HepG2 (cell line): ENCODE results near the gene GNAL. TPM values are rescaled to one million over a fixed set of nuclear protein-coding genes. Genes with fewer than 3 reads are reported as not detected.
"Not testable (repeated sequence)": the region's sequence is repeated elsewhere in the genome, so short reads cannot be mapped to it uniquely, and the experiment has no call there.

Experiments
- ATAC-seq: fragments of 200-7000 bp; cut with Tn5 transposase; 3 replicates; pipeline ENCODE4 v1.9.1; 2020; ENCODE audit warnings: mild to moderate bottlenecking, moderate library complexity
- BruUV-seq: library from RNA; stranded (reverse); fragments of 400-500 nt; replicated peaks from 2 replicates; lab custom pipeline; 2021; lab: Mats Ljungman, UMichigan
- CTCF ChIA-PET: fragments of 300-600 bp; formaldehyde crosslinking; extraction: SDS; loops from one replicate; lab custom pipeline; 2021; ENCODE audit warnings: low total read pairs, inconsistent platforms, low intra/inter-chr PET ratio; lab: Yijun Ruan, JAX
- POLR2A ChIA-PET: fragments of 350-600 bp; sonication (Branson Sonifier 250); formaldehyde crosslinking; loops from one replicate; lab custom pipeline; 2020; ENCODE audit warnings: antibody characterized with exemption, inconsistent platforms; lab: Yijun Ruan, JAX
- DNase-seq: peaks from one replicate; pipeline ENCODE4 v3.0.0-alpha.2; 2015; ENCODE audit warnings: low spot score
- FAIRE-seq: peaks from 3 replicates; lab custom pipeline; 2011; peaks lifted over from hg19 to GRCh38; lab: Jason Lieb, UNC
- H2AFZ ChIP-seq: one replicate; pipeline ENCODE4 v1.6.1; 2011; ENCODE audit warnings: low read length, inconsistent platforms
- H3K27ac ChIP-seq: fragments of 300-600 bp; 3 replicates; pipeline ENCODE4 v1.8.0; 2011; ENCODE audit warnings: mixed run types, mild to moderate bottlenecking, mixed read lengths, low read length, inconsistent platforms; ENCODE audit not compliant: insufficient read depth; ENCODE audit errors: extremely low read length
- H3K27me3 ChIP-seq, 2 experiments: fragments of 200-600 bp in 1 of 2; 2 replicates in 1 of 2; 3 replicates in 1 of 2; pipeline versions ENCODE4 v1.6.0 to v1.8.0; 2011; ENCODE audit warnings: low read length in 2 of 2, mild to moderate bottlenecking in 2 of 2, moderate library complexity in 2 of 2, inconsistent platforms in 1 of 2; ENCODE audit not compliant: insufficient read depth in 2 of 2, control insufficient read depth in 1 of 2
- H3K36me3 ChIP-seq, 2 experiments: fragments of 200-600 bp in 1 of 2; replicated peaks in 1 of 2; 2 replicates in 1 of 2; 3 replicates in 1 of 2; pipeline versions ENCODE4 v1.5.1 to v1.8.0; 2011; ENCODE audit warnings: low read length in 2 of 2, inconsistent platforms in 1 of 2; ENCODE audit not compliant: insufficient read depth in 2 of 2, control insufficient read depth in 1 of 2
- H3K4me1 ChIP-seq: 2 replicates; pipeline ENCODE4 v1.5.1; 2012; ENCODE audit warnings: low read length, inconsistent platforms; ENCODE audit not compliant: insufficient read depth
- H3K4me2 ChIP-seq: 2 replicates; pipeline ENCODE4 v1.6.0; 2011; ENCODE audit warnings: low read depth, low read length, inconsistent platforms
- H3K4me3 ChIP-seq, 3 experiments: fragments of 200-600 bp in 1 of 3; sonication (generic), shearing (Covaris generic) in 1 of 3; replicated peaks in 1 of 3; 2 replicates each; pipeline ENCODE4 v1.5.1; 2011 to 2016; ENCODE audit warnings: low read length in 3 of 3, inconsistent platforms in 2 of 3, low read depth in 2 of 3, mild to moderate bottlenecking in 2 of 3, control low read depth in 1 of 3, mixed read lengths in 1 of 3; ENCODE audit not compliant: insufficient read depth in 1 of 3
- H3K79me2 ChIP-seq: one replicate; pipeline ENCODE4 v1.6.1; 2011; ENCODE audit warnings: low read length, inconsistent platforms; ENCODE audit not compliant: insufficient read depth
- H3K9ac ChIP-seq: 2 replicates; pipeline ENCODE4 v1.6.0; 2011; ENCODE audit warnings: mild to moderate bottlenecking, low read depth, low read length, inconsistent platforms; ENCODE audit not compliant: insufficient read depth
- H3K9me3 ChIP-seq: 2 replicates; pipeline ENCODE4 v1.5.1; 2012; ENCODE audit warnings: mild to moderate bottlenecking, low read length
- H4K20me1 ChIP-seq: 2 replicates; pipeline ENCODE4 v1.6.0; 2011; ENCODE audit warnings: inconsistent platforms, mild to moderate bottlenecking, low read length, moderate library complexity; ENCODE audit not compliant: insufficient read depth
- CENPT ChIP-seq: sonication (generic); formaldehyde crosslinking; IDR thresholded peaks from 2 replicates; pipeline ENCODE4 v1.8.0; 2022; ENCODE audit warnings: low read depth, mild to moderate bottlenecking, moderate library complexity, missing genetic modification reagents
- KAT7 ChIP-seq: IDR thresholded peaks from 2 replicates; pipeline ENCODE4 v1.6.1; 2018; ENCODE audit warnings: borderline replicate concordance, missing compliant biosample characterization
- NFKBIZ ChIP-seq: IDR thresholded peaks from 2 replicates; pipeline ENCODE4 v1.6.1; 2018; ENCODE audit warnings: missing genetic modification reagents, missing compliant biosample characterization
- XRCC5 ChIP-seq: fragments of 200-400 bp; formaldehyde crosslinking; optimal IDR thresholded peaks from 2 replicates; pipeline ENCODE3; 2017; ENCODE audit warnings: mild to moderate bottlenecking, low read length
- WGBS: methylation state at CpG from one replicate; pipeline ENCODE4 v1.1.6; 2017; ENCODE audit warnings: low lambda C conversion rate; 5-methylcytosine and 5-hydroxymethylcytosine counted together
- in situ Hi-C: cut with HindIII; loops from 2 replicates; pipeline ENCODE4 v1.10.0; 2017; ENCODE audit warnings: low pct_unique_long_range_greater_than_20kb; ENCODE audit not compliant: extremely low pct_ligation_motif_present
- intact Hi-C: fragments of 100-400 bp; cut with micrococcal nuclease; formaldehyde crosslinking; loops from one replicate; pipeline ENCODE4 v1.10.0; 2022; ENCODE audit not compliant: unreplicated experiment
- polyA plus RNA-seq, 8 experiments: library from polyadenylated mRNA; depleted of rRNA in 3 of 8; stranded (reverse) in 7 of 8; unstranded in 1 of 8; fragments of >200 nt; fragmentation: Illumina TruSeq in 4 of 8; extraction: Trizol in 4 of 8; gene quantifications; 2 replicates each; pipeline versions ENCODE4 v1.2.1 to v1.2.3, GENCODE V29; 2011 to 2016; ENCODE audit warnings: low read depth in 4 of 8, missing spikeins in 1 of 8, mixed read lengths in 1 of 8; ENCODE audit not compliant: insufficient read depth in 1 of 8
- total RNA-seq, 5 experiments: library from RNA; depleted of rRNA; stranded (reverse); fragments of >200 nt; fragmentation: Illumina TruSeq; extraction: Trizol; gene quantifications; 2 replicates each; pipeline ENCODE4 v1.2.3, GENCODE V29; 2016; ENCODE audit warnings: low read depth in 1 of 5
- TF ChIP-seq, protein P1 (sequence below): sonication (generic); formaldehyde crosslinking; IDR thresholded peaks from 2 replicates; pipeline ENCODE4 v1.5.0; 2020; ENCODE audit warnings: missing genetic modification reagents, mild to moderate bottlenecking, borderline replicate concordance
- TF ChIP-seq, protein P2 (sequence below), 2 experiments: fragments of 450-650 bp in 1 of 2; sonication (generic) in 1 of 2; formaldehyde crosslinking; IDR thresholded peaks; 2 replicates each; pipeline versions ENCODE4 v1.5.0 to v1.8.0; 2020 to 2022; ENCODE audit warnings: mild to moderate bottlenecking in 1 of 2, missing genetic modification reagents in 1 of 2
- TF ChIP-seq, protein P3 (sequence below): sonication (generic); formaldehyde crosslinking; IDR thresholded peaks from 2 replicates; pipeline ENCODE4 v1.5.0; 2020; ENCODE audit warnings: mild to moderate bottlenecking, missing genetic modification reagents
- TF ChIP-seq, protein P4 (sequence below): sonication (generic); formaldehyde crosslinking; IDR thresholded peaks from 2 replicates; pipeline ENCODE4 v1.5.0; 2020; ENCODE audit warnings: missing genetic modification reagents

Gene GNAL
- total and polyA plus RNA-seq, 2 of the 13 experiments (the other 11 are each of a cell fraction or from before 2014, with no cell fraction given): 0.87 to 1.4 TPM

DNA sequence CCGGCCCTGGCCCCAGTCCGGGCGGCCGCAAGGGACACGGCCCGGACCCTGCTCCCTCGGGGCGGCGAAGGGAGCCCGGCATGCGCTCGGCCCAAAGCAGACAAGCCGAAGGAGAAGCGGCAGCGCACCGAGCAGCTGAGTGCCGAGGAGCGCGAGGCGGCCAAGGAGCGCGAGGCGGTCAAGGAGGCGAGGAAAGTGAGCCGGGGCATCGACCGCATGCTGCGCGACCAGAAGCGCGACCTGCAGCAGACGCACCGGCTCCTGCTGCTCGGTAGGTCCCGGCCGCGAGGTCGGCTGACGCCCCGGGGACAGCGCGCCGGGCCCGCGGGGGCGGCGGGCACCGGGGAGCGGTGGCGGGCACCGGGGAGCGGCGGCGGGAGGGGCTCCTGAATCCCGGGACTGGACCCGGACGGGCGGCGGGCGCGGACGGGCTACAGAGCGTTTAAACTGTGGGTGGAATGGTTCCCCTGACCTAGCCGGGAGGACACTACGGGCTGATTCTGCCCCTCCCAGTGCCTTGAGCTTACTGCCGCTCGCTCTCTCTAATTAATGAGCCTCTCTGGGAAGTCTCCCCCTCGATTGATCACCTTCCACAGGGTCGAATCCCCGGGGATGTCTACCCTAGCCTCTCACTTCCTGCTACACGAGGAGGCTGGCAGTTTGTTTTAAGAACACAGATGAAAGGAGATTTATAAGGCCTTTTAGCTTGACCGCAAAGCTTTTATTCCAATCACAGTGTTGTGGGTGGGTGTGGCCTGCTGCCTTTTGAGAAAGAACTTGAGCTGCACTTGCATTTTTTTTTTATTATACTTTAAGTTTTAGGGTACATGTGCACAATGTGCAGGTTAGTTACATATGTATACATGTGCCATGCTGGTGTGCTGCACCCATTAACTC lies 853 bp downstream of the GNAL start (continued):
- 0 out of 2 replicates have a peak, but pooled peaks have one; percentile 59 for TF ChIP-seq CENPT (CRISPR knock-in tag)
- TF ChIP-seq, all 625 proteins: peak for 42

DNA sequence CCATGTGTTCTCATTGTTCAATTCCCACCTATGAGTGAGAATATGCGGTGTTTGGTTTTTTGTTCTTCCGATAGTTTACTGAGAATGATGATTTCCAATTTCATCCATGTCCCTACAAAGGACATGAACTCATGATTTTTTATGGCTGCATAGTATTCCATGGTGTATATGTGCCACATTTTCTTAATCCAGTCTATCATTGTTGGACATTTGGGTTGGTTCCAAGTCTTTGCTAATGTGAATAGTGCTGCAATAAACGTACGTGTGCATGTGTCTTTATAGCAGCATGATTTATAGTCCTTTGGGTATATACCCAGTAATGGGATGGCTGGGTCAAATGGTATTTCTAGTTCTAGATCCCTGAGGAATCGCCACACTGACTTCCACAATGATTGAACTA lies 1.6 kb downstream of the GNAL start:
- WGBS: 57% methylated on average over 4 of the region's 5 CpGs
- H2AFZ ChIP-seq, H3K9me3 ChIP-seq, DNase-seq, CTCF ChIA-PET, POLR2A ChIA-PET, H3K4me2 ChIP-seq, ATAC-seq, H3K4me1 ChIP-seq, H3K36me3 ChIP-seq, H4K20me1 ChIP-seq, H3K27ac ChIP-seq, H3K79me2 ChIP-seq, intact Hi-C loops, in situ Hi-C loops, H3K4me3 ChIP-seq, BruUV-seq, H3K9ac ChIP-seq, FAIRE-seq: not testable (repeated sequence)
- peaks cover 4 to 27% of the 10 kb centered on the region in 2 experiments for H3K27me3 ChIP-seq

DNA sequence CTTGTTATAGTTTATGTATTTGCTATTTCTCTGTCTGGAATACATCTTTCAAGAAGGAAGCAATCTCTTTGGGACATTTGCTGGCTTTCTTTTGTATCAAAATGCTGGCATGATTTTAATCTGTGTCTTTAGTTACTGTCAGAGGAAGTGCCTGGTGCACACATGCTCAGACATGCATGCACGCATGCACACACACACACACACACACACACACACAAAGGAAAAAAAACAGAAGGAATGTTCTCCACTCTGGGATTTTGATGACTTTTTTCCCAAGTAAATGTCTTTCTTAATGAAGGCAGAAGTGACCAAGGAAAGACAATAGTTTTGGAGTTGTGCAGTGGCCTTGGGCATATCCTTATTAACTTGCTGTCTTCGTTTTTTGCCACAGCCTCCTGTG lies 6.7 kb downstream of the GNAL start:
- DNase-seq (no peak), ATAC-seq (no peak), FAIRE-seq (no peak)
- no peak overlapping the region for H3K27ac ChIP-seq
- H3K27me3 ChIP-seq: peaks cover 4 to 19% of the 10 kb centered on the region in 2 experiments; a peak in 4 of 5 replicates
- no peak overlapping the region for H3K9ac ChIP-seq
- no peak overlapping the region for H3K4me3 ChIP-seq
- H4K20me1 ChIP-seq: no peaks in the 10 kb centered on the region
- in situ Hi-C loops: no loop called here
- intact Hi-C loops: no loop called here
- no peaks in the 10 kb centered on the region for H3K79me2 ChIP-seq
- BruUV-seq: no TSS peak
- H3K4me2 ChIP-seq: no peak overlapping the region
- H3K9me3 ChIP-seq: no peaks in the 10 kb centered on the region
- no peaks in the 10 kb centered on the region for H3K36me3 ChIP-seq
- no peak overlapping the region for H2AFZ ChIP-seq
- CTCF ChIA-PET: no interaction called here
- POLR2A ChIA-PET: no interaction called here
- WGBS: 43% methylated on average over 2 of the region's 2 CpGs
- H3K4me1 ChIP-seq: no peaks in the 10 kb centered on the region
- TF ChIP-seq, protein P1, sequence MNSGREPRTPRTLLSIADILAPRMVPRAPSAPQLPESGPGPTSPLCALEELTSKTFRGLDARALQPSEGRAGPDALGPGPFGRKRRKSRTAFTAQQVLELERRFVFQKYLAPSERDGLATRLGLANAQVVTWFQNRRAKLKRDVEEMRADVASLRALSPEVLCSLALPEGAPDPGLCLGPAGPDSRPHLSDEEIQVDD (CRISPR knock-in tag): no peak
- TF ChIP-seq XRCC5: no peak
- TF ChIP-seq KAT7 (CRISPR knock-in tag): no peak
- TF ChIP-seq, protein P2, sequence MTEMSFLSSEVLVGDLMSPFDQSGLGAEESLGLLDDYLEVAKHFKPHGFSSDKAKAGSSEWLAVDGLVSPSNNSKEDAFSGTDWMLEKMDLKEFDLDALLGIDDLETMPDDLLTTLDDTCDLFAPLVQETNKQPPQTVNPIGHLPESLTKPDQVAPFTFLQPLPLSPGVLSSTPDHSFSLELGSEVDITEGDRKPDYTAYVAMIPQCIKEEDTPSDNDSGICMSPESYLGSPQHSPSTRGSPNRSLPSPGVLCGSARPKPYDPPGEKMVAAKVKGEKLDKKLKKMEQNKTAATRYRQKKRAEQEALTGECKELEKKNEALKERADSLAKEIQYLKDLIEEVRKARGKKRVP (CRISPR knock-in tag; IDR thresholded peaks at IDR 0.05): no peak
- TF ChIP-seq, protein P3, sequence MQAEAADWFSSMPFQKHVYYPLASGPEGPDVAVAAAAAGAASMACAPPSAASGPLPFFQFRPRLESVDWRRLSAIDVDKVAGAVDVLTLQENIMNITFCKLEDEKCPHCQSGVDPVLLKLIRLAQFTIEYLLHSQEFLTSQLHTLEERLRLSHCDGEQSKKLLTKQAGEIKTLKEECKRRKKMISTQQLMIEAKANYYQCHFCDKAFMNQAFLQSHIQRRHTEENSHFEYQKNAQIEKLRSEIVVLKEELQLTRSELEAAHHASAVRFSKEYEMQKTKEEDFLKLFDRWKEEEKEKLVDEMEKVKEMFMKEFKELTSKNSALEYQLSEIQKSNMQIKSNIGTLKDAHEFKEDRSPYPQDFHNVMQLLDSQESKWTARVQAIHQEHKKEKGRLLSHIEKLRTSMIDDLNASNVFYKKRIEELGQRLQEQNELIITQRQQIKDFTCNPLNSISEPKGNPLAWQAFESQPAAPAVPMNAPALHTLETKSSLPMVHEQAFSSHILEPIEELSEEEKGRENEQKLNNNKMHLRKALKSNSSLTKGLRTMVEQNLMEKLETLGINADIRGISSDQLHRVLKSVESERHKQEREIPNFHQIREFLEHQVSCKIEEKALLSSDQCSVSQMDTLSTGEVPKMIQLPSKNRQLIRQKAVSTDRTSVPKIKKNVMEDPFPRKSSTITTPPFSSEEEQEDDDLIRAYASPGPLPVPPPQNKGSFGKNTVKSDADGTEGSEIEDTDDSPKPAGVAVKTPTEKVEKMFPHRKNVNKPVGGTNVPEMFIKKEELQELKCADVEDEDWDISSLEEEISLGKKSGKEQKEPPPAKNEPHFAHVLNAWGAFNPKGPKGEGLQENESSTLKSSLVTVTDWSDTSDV (CRISPR knock-in tag): no peak
- no peak for TF ChIP-seq NFKBIZ (CRISPR knock-in tag)
- TF ChIP-seq, protein P4, sequence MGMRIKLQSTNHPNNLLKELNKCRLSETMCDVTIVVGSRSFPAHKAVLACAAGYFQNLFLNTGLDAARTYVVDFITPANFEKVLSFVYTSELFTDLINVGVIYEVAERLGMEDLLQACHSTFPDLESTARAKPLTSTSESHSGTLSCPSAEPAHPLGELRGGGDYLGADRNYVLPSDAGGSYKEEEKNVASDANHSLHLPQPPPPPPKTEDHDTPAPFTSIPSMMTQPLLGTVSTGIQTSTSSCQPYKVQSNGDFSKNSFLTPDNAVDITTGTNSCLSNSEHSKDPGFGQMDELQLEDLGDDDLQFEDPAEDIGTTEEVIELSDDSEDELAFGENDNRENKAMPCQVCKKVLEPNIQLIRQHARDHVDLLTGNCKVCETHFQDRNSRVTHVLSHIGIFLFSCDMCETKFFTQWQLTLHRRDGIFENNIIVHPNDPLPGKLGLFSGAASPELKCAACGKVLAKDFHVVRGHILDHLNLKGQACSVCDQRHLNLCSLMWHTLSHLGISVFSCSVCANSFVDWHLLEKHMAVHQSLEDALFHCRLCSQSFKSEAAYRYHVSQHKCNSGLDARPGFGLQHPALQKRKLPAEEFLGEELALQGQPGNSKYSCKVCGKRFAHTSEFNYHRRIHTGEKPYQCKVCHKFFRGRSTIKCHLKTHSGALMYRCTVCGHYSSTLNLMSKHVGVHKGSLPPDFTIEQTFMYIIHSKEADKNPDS (CRISPR knock-in tag): no peak
